Measurements from ENCODE around the gene PSMC3. TPM values are rescaled to one million over a fixed set of nuclear protein-coding genes. Genes with fewer than 3 reads are reported as not detected.
A peak's percentile ranks its signal among the peaks of the same experiment; 100 is the strongest.

PSMC3 gene
- total RNA-seq, 1 donor from 2014 or later = 104 TPM

GRCh38 chr11:47414685-47415070 is 11.6 kb downstream of the PSMC3 start:
- no peak for FAIRE-seq
- DNase-seq (ENCODE audit: low spot score in 2 of 2) = no peak

- no peak for FAIRE-seq
- no peak for DNase-seq (ENCODE audit: low spot score in 2 of 2)
These were observed 12.1 kb downstream of the PSMC3 start for GRCh38 chr11:47413908-47414684.

- DNase-seq (ENCODE audit: low spot score in 2 of 2) (no peak), FAIRE-seq (no peak)
These were observed 12.9 kb downstream of the PSMC3 start for GRCh38 chr11:47413351-47413750.

GRCh38 chr11:47411884-47412746 is 14.1 kb downstream of the PSMC3 start:
- no peak for FAIRE-seq
- no peak for DNase-seq (ENCODE audit: low spot score in 2 of 2)

GRCh38 chr11:47410370-47411264 is 15.6 kb downstream of the PSMC3 start:
- DNase-seq (ENCODE audit: low spot score in 2 of 2) (no peak), FAIRE-seq (no peak)

- DNase-seq (ENCODE audit: low spot score in 2 of 2) (no peak), FAIRE-seq (no peak)
These were observed 16.5 kb downstream of the PSMC3 start for GRCh38 chr11:47409440-47410369.

- no peak for DNase-seq (ENCODE audit: low spot score in 2 of 2)
- FAIRE-seq = no peak
These were observed 17.4 kb downstream of the PSMC3 start for GRCh38 chr11:47408598-47409439.

- DNase-seq (ENCODE audit: low spot score in 2 of 2) (peak; percentile 99 to 100), FAIRE-seq (no peak)
These were observed 18.3 kb downstream of the PSMC3 start, which contains the start of gene SLC39A13 for GRCh38 chr11:47407746-47408590. Gene SLC39A13 (plus strand): TSS chr11:47408590. CDS start chr11:47410095, 1,505 bp downstream.

GRCh38 chr11:47406896-47407745 is 19.1 kb downstream of the PSMC3 start:
- FAIRE-seq (no peak), DNase-seq (ENCODE audit: low spot score in 2 of 2) (no peak)

GRCh38 chr11:47403571-47403970 is 22.7 kb downstream of the PSMC3 start:
- DNase-seq (ENCODE audit: low spot score in 2 of 2) (no peak), FAIRE-seq (no peak)

- FAIRE-seq (no peak), DNase-seq (ENCODE audit: low spot score in 2 of 2) (no peak)
These were observed 23.1 kb downstream of the PSMC3 start for GRCh38 chr11:47403135-47403534.

GRCh38 chr11:47400768-47401279 is 25.4 kb downstream of the PSMC3 start:
- DNase-seq (ENCODE audit: low spot score in 2 of 2) = no peak
- FAIRE-seq = no peak

GRCh38 chr11:47399860-47400767 is 26.1 kb downstream of the PSMC3 start:
- DNase-seq (ENCODE audit: low spot score in 2 of 2) (no peak), FAIRE-seq (no peak)

GRCh38 chr11:47398551-47398950 is 27.7 kb downstream of the PSMC3 start:
- FAIRE-seq (no peak), DNase-seq (ENCODE audit: low spot score in 2 of 2) (no peak)

GRCh38 chr11:47398011-47398410 is 28.2 kb downstream of the PSMC3 start:
- no peak for DNase-seq (ENCODE audit: low spot score in 2 of 2)
- FAIRE-seq = no peak

- FAIRE-seq = no peak
These were observed 30.3 kb downstream of the PSMC3 start for GRCh38 chr11:47396049-47396320.

More at GRCh38 chr11:47396049-47396320, 30.3 kb downstream of the PSMC3 start:
- DNase-seq (ENCODE audit: low spot score in 2 of 2) = no peak
